G401 (cell line): ENCODE data around the gene DDAH2. TPM values are rescaled to one million over a fixed set of nuclear protein-coding genes. Genes with fewer than 3 reads are reported as not detected.

Experiments
- DNase-seq: peaks from one replicate; pipeline ENCODE4 v3.0.0-alpha.2; 2015; ENCODE audit warnings: low spot score
- in situ Hi-C: cut with HindIII; loops from 2 replicates; pipeline ENCODE4 v1.10.0; 2016; ENCODE audit warnings: low sequenced_read_pairs, mixed read lengths
- total RNA-seq: library from RNA; depleted of rRNA; stranded (reverse); fragments of >200 nt; shearing (Covaris generic); gene quantifications from 2 replicates; pipeline ENCODE4 v1.2.3, GENCODE V29; 2014

Gene DDAH2
- total RNA-seq, 1 experiment from 2014 or later, result 183 TPM

GRCh38 chr6:31762878-31763618 lies 33.9 kb upstream of the DDAH2 start:
- no peak for DNase-seq
- in situ Hi-C loops, result no loop called here

- in situ Hi-C loops, result no loop called here
- no peak for DNase-seq
Observed at GRCh38 chr6:31762356-31762755, 33.3 kb upstream of the DDAH2 start, which contains the start of gene SAPCD1. TSS of gene SAPCD1 (plus strand) at chr6:31762656. CDS start at chr6:31763055, 399 bp downstream.

GRCh38 chr6:31761343-31761742 lies 32.2 kb upstream of the DDAH2 start:
- DNase-seq, result no peak
- in situ Hi-C loops, result no loop called here

DNA sequence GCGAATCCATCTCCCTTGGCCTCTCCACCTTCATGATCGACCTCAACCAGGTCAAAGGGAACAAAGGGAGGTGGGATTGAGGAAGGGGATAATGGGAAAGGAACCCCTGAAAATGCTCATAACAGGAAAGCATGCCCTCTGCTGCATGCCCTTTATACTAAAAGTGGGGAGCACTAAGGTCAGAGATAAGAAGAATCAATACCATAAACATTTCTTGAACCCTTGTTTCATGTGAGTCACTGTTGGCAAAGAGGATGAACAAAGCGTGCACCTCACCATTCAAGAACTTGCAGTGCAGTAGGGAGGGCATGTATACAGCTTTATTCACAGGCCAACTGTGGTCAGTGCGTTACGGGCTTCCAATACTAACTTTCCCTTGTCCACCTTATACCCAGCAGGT lies 31.7 kb upstream of the DDAH2 start:
- DNase-seq, result no peak
- in situ Hi-C loops, result no loop called here

DNA sequence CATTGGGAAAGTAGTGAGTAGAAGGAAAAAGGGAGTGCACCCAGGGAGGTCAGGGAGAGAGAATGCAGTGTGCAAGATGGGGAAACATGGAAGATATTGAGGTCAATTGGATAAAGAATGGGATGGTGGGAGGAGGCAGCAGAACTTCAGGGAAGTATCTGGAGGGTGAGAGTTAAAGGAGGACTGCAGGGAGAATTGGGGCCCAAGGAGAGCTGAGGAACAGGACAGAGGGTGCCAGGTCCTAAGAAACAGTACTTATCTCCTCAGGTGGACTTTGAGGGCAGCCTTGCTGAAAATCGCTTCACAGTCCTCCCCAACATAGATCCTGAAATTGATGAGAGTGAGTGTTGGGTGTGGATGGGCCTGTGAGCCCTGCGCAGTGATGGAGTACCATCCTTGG lies 29.2 kb upstream of the DDAH2 start:
- in situ Hi-C loops, result no loop called here

GRCh38 chr6:31752739-31753319 lies 23.7 kb upstream of the DDAH2 start:
- in situ Hi-C loops, result no loop called here
- DNase-seq, result no peak

More for the DNA sequence above, 29.2 kb upstream of the DDAH2 start:
- DNase-seq, result no peak

DNA sequence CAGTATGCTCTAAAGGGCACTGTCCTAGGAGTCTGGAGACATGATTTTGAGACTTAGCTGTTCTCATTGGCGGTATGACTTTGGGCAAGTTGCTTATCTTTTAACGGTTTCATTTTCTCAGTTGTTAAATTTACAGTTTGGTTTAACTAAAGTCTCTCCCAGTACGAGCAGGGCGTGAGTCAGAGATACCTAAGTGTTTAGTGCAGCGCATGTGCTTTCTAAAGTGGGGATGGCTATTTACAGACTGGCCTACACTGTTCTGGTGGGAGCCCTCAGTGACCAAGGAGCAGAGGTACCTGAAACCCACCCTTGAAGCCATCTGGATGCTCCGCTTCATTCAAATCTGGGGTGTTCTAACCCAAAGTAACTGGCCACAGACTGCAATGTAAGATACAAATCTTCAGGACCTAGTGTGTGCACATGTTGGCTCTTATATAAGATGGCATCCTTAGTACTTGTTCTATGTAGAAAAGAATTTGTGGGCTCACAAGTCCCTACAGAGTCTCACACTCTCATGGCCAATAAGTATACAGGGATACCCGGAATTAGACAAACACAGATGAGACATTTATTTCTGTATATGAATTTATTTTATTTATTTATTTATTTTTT lies 21.4 kb upstream of the DDAH2 start:
- no peak for DNase-seq
- in situ Hi-C loops, result no loop called here

DNA sequence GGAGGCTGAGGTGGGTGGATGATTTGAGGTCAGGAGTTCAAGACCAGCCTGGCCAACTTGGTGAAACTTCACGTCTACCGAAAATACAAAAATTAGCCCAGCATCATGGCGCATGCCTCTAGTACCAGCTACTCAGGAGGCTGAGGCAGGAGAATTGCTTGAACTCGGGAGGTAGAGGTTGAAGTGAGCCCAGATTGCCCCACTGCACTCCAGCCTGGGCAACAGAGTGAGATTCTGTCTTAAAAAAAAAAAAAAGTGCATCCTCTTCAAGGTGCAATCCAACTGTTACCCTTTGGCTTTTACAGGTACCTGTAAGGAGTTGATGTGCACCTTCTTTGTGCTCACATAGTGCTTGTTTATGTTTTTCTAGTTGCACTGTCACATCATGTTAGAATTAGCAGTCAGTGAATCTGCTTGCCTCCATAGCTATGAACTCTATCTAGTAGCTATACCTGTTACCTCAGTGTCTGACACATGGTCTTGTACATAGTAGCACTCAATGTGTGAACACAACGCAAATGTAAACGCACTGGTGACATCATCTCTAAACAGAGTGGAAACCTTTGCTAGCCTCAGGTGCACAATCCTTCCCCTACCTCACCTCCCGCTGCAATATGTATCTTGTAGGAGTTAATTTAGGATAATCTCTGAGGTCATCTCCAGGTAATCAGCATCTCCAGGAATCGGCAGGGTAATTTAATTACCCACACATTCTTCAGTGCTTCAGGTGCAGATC lies 20.4 kb upstream of the DDAH2 start:
- no peak for DNase-seq
- in situ Hi-C loops, result no loop called here

DNA sequence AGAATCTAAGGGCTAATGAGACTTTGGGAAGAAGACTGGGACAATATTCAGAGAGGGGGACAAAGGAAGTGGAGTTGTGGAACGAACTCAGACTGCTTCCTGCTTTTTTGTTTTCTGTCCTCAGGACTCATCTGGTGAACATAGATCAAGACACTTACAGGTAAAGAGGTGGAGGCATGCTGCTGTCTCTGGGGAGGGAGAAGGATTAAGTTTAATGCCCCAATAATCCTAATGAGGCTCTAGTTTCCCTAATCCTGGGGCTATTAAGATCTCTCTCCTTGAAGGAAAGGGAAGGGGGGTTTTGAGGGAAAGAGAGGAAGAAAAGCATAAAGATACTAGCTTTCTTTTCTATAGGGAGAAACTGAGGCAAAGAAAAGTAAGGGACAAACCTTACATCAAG lies 15.3 kb upstream of the DDAH2 start:
- in situ Hi-C loops, result no loop called here
- DNase-seq, result no peak

GRCh38 chr6:31742894-31743293 lies 13.8 kb upstream of the DDAH2 start:
- DNase-seq, result no peak
- in situ Hi-C loops, result no loop called here

DNA sequence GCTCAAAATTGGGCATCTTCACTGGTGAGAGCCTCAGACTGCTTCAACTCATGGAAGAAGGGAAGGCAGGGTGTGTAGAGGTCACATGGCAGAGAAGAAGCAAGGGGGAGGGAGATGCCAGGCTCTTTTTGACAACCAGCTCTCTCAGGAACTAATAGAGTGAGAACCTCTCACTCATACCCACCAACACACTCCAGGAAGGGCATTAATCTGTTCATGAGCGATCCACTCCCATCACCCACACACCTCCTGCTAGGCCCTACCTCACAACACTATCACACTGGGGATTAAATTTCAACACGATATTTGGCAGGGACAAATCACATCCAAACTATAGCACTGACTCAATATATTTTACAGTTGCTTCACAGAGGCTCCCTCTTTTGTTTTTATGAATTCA lies 12.7 kb upstream of the DDAH2 start:
- in situ Hi-C loops, result no loop called here
- no peak for DNase-seq

DNA sequence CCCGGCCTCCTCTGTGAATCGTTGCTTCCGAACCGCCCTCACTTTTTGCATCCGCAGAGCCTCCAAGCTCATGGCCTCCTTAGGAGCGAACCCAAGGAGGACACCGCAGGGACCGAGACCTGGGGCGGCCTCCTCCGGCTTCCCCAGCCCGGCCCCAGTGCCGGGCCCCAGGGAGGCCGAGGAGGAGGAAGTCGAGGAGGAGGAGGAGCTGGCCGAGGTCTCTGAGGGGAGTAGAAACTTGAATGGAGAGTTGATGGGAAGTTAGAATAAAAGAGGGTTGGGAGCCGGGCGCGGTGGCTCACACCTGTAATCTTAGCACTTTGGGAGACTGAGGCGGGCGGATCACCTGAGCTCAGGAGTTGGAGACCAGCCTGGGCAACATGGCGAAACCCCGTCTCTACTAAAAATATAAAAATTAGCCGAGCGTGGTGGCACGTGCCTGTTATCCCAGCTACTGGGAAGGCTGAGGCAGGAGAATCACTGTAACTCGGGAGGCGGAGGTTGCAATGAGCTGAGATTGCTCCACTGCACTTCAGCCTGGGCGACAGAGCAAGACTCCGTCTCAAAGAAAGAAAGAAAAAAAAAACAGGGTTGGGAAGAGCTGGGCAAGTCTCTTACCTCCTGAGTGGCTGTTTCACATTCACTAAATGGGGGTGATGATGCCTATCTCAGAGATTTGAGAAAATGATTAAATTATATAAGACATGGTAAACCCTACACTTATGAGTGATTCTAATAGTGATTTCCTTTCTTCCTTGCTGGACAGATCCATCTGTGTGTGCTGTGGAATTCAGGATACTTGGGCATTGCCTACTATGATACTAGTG lies 11.5 kb upstream of the DDAH2 start:
- in situ Hi-C loops, result no loop called here

DNA sequence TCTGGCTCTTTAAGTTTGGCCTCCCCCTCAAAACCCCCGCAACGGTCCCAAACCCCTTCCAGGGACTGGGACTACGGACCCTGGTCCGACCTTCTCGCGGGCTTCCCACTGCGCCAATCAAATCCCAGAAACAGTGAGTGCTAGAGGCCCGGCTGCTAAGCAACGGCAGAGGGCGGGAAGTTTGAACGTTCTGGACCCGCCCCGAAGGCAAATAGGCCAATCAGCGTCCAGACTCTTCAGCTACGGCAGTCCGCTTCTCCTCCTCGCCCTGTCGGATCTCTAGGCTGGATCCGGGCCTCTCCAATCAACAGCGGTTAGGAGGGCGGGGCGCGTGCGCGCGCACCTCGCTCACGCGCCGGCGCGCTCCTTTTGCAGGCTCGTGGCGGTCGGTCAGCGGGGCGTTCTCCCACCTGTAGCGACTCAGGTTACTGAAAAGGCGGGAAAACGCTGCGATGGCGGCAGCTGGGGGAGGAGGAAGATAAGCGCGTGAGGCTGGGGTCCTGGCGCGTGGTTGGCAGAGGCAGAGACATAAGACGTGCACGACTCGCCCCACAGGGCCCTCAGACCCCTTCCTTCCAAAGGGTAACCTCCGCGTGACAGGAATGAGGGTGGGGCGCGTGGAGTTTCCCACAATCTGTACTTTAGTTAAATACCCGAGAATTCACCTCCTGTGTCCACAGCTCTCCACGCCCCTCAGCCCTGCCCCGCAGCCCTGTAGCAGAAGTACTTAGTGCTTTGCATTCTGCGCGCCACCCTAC lies 10.7 kb upstream of the DDAH2 start, which contains the start of gene MSH5:
Gene MSH5, plus strand, starts transcription at position 367 of the 758 bp plus-strand sequence. CDS start 462 bp downstream, outside the sequence.
- in situ Hi-C loops, result no loop called here
- peak; percentile 99 for DNase-seq

More for the DNA sequence above, 11.5 kb upstream of the DDAH2 start:
- DNase-seq, result no peak

- in situ Hi-C loops, result no loop called here
- peak; percentile 39 for DNase-seq
Observed at GRCh38 chr6:31737991-31738979, 9.2 kb upstream of the DDAH2 start.

GRCh38 chr6:31737315-31737990 lies 8.4 kb upstream of the DDAH2 start:
- in situ Hi-C loops, result no loop called here
- DNase-seq, result no peak

DNA sequence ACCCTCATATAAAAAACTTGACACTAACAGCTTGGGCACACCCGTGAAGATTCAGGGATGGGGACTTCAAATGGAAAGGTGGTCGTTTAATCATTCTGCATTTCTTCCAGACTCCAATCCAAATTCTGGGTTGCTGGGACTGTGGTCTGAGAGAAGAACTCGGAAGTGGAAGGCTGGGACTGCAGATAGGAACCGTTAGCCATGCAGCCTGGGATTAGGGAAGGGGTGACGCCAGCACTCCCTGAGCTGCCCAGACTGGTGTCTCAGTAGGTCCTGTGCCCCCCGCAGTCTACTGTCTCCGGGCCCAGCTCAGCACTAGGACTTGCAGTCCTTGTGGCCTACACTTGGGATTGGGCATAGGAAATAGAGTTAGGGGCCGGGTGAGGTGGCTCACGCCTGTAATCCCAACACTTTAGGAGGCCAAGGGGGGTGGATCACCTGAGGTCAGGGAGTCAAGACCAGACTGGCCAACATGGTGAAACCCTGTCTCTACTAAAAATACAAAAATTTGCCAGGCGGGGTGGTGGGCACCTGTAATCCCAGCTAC lies 7.7 kb upstream of the DDAH2 start:
- in situ Hi-C loops, result no loop called here
- no peak for DNase-seq
